PC-9 (cell line): Measurements from ENCODE around the gene CGRRF1. TPM values are rescaled to one million over a fixed set of nuclear protein-coding genes. Genes with fewer than 3 reads are reported as not detected.

Experiments used
- BruUV-seq: library from RNA; stranded (reverse); fragments of 400-500 nt; replicated peaks from 2 replicates; lab custom pipeline; 2021; lab: Mats Ljungman, UMichigan
- CTCF ChIA-PET: fragments of 300-600 bp; sonication (Branson Sonifier 250); formaldehyde crosslinking; loops from one replicate; lab custom pipeline; 2022; ENCODE audit warnings: antibody characterized with exemption; lab: Charles Lee
- POLR2A ChIA-PET: fragments of 300-600 bp; sonication (Branson Sonifier 250); formaldehyde crosslinking; loops from one replicate; lab custom pipeline; 2022; ENCODE audit warnings: antibody characterized with exemption; ENCODE audit not compliant: unreplicated experiment; lab: Charles Lee
- DNase-seq, 2 experiments: peaks; one replicate each; pipeline versions ENCODE4 v3.0.0 to v3.0.0-alpha.2; 2015 to 2022; ENCODE audit warnings: mixed read lengths in 1 of 2
- H2AFZ ChIP-seq: fragments of 200-600 bp; sonication (generic); 2 replicates; pipeline ENCODE4 v1.8.1; 2017; ENCODE audit warnings: antibody characterized with exemption
- H3F3A ChIP-seq: fragments of 200-600 bp; sonication (generic); 2 replicates; pipeline ENCODE4 v1.8.1; 2017; ENCODE audit warnings: antibody characterized with exemption, mild to moderate bottlenecking, low read depth; ENCODE audit not compliant: insufficient read depth
- H3K27ac ChIP-seq: fragments of 200-600 bp; sonication (generic); 2 replicates; pipeline ENCODE4 v1.6.1; 2016; ENCODE audit warnings: mixed run types
- H3K27me3 ChIP-seq: fragments of 200-600 bp; sonication (generic); 2 replicates; pipeline ENCODE4 v1.6.1; 2016; ENCODE audit warnings: low read depth, mixed run types; ENCODE audit not compliant: insufficient read depth
- H3K36me3 ChIP-seq: fragments of 200-600 bp; sonication (generic); 2 replicates; pipeline ENCODE4 v1.6.1; 2016; ENCODE audit warnings: low read depth, mixed run types
- H3K4me1 ChIP-seq: fragments of 200-600 bp; sonication (generic); replicated peaks from 2 replicates; pipeline ENCODE4 v1.6.1; 2016; ENCODE audit warnings: mixed run types; ENCODE audit not compliant: insufficient read depth
- H3K4me2 ChIP-seq: fragments of 200-600 bp; sonication (generic); 2 replicates; pipeline ENCODE4 v1.6.1; 2017; ENCODE audit warnings: mixed run types
- H3K4me3 ChIP-seq: fragments of 200-600 bp; sonication (generic); 2 replicates; pipeline ENCODE4 v1.6.1; 2016; ENCODE audit warnings: mixed run types
- H3K79me2 ChIP-seq: fragments of 200-600 bp; sonication (generic); 2 replicates; pipeline ENCODE4 v1.6.1; 2017; ENCODE audit warnings: low read depth, mixed run types
- H3K9me2 ChIP-seq: fragments of 200-600 bp; sonication (generic); 2 replicates; pipeline ENCODE4 v1.8.1; 2017; ENCODE audit warnings: mild to moderate bottlenecking; ENCODE audit not compliant: insufficient read depth
- H3K9me3 ChIP-seq: fragments of 200-600 bp; sonication (generic); 2 replicates; pipeline ENCODE4 v1.8.1; 2016; ENCODE audit warnings: low read depth; ENCODE audit not compliant: insufficient read depth
- H4K20me1 ChIP-seq: fragments of 200-600 bp; sonication (generic); 2 replicates; pipeline ENCODE4 v1.8.1; 2017; ENCODE audit not compliant: insufficient read depth
- CTCF ChIP-seq: fragments of 200-600 bp; sonication (generic); conservative IDR thresholded peaks from 2 replicates; pipeline ENCODE4 v1.6.1; 2017; ENCODE audit warnings: mixed run types, antibody characterized with exemption, mild to moderate bottlenecking, moderate library complexity
- EZH2 ChIP-seq: fragments of 200-600 bp; sonication (generic); IDR thresholded peaks from 2 replicates; pipeline ENCODE4 v1.8.0; 2017; ENCODE audit warnings: antibody characterized with exemption, low read depth
- intact Hi-C: fragments of 100-400 bp; cut with micrococcal nuclease; formaldehyde crosslinking; loops from one replicate; pipeline ENCODE4 v1.10.0; 2022; ENCODE audit not compliant: unreplicated experiment
- total RNA-seq: library from RNA; stranded (reverse); gene quantifications from 2 replicates; pipeline ENCODE4 v1.2.3, GENCODE V29; 2021

Gene CGRRF1
- total RNA-seq, 1 experiment from 2014 or later, result 11.3 TPM

DNA sequence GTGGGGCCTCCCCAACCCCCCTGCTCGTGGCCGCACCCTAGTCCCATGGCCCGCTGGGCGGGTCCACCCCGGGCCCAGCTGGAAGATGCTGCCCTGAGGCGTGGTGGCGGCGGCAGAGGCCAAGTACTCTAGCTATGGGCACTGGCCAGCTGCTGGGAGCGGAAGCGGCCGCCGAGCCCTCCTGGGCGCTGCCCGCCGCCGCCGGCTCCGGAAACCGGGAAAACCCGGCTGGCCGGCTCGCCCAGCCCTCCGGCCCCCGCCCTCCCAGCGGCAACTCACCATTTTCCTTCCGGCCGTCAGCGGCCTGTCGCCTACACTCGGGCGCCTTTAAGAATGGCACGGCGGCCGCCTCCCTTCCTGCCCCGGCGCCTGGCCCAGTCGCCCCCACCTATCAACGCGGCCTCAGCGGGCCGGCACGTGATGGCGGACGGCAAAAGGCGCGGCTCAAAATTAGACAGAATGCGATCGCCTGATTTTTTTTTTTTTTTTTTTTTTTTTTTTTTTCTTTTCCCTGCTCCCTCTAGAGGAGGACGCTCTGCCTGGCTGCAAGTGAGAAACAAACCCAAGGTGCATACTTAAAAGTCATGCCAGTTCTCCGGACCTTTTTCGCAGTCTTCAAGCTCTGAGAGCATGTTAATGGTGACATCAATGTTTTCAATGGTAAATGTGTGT is 20.9 kb upstream of the CGRRF1 start, which contains the start of gene GMFB:
GMFB (minus strand) TSS at position 335 of the 672 bp plus-strand sequence; CDS start at position 282, 53 bp downstream.
- no peaks in the 10 kb centered on the region for H3K9me3 ChIP-seq
- TF ChIP-seq EZH2, result no peak
- TF ChIP-seq CTCF, result no peak
- no peaks in the 10 kb centered on the region for H3K27me3 ChIP-seq
- intact Hi-C loops, result loop anchor here (2.0 to 10.0 kb wide), 3 partner anchors 20 to 166 kb away; partner anchors contain the start of genes CGRRF1 and CNIH1
- no TSS peak for BruUV-seq
- ChIA-PET POLR2A (interaction anchor here (0.7 to 1.0 kb wide), 2 partner anchors 21 to 46 kb away, joined by 3 to 6 read pairs; partner anchors contain the start of gene CGRRF1), CTCF (interaction anchor here (0.5 to 1.7 kb wide), 2 partner anchors 21 to 91 kb away, joined by 3 to 6 read pairs; partner anchors contain the start of gene CGRRF1)
- H3F3A ChIP-seq, result peaks cover 32% of the 10 kb centered on the region
- peak within 1 kb of the TSS; percentile 95 for H3K27ac ChIP-seq
- H3K4me2 ChIP-seq, result peak within 1 kb of the TSS; percentile 95
- peak within 1 kb of the TSS; percentile 91 for H2AFZ ChIP-seq
- H3K79me2 ChIP-seq, result peaks cover 45% of the 10 kb centered on the region
- DNase-seq, result peak; percentile 85 to 94
- peaks cover 30% of the 10 kb centered on the region for H3K4me1 ChIP-seq
- no peaks in the 10 kb centered on the region for H4K20me1 ChIP-seq
- no peaks in the 10 kb centered on the region for H3K36me3 ChIP-seq
- no peaks in the 10 kb centered on the region for H3K9me2 ChIP-seq
- peak within 1 kb of the TSS; percentile 80 for H3K4me3 ChIP-seq

- peaks cover 41% of the 10 kb centered on the region for H3K79me2 ChIP-seq
- H3K9me2 ChIP-seq, result no peaks in the 10 kb centered on the region
- H2AFZ ChIP-seq, result peak overlapping the region; percentile 91
- H3K4me1 ChIP-seq, result peaks cover 28% of the 10 kb centered on the region
- peak overlapping the region; percentile 95 for H3K4me2 ChIP-seq
- no peaks in the 10 kb centered on the region for H3K36me3 ChIP-seq
- POLR2A ChIA-PET, result interaction anchor here (0.6 to 0.7 kb wide), 2 partner anchors 92 to 330 kb away, joined by 5 to 26 read pairs; partner anchors contain the start of gene CDKN3
- peaks cover 32% of the 10 kb centered on the region for H3F3A ChIP-seq
- TF ChIP-seq EZH2 (no peak), CTCF (0 out of 2 replicates have a peak, but pooled peaks have one; percentile 38)
- H3K9me3 ChIP-seq, result no peaks in the 10 kb centered on the region
- no TSS peak for BruUV-seq
- peak overlapping the region; percentile 80 for H3K4me3 ChIP-seq
- no peaks in the 10 kb centered on the region for H3K27me3 ChIP-seq
- no peaks in the 10 kb centered on the region for H4K20me1 ChIP-seq
- CTCF ChIA-PET, result interaction anchor here (0.5 kb wide), 1 partner anchor 92 kb away, joined by 3 read pairs; no protein-coding TSS in a partner anchor
- no peak for DNase-seq
- H3K27ac ChIP-seq, result peak overlapping the region; percentile 95
- intact Hi-C loops, result loop anchor here (2.0 to 10.0 kb wide), 3 partner anchors 20 to 166 kb away; partner anchors contain the start of genes CGRRF1 and CNIH1
These were observed 20.4 kb upstream of the CGRRF1 start for GRCh38 chr14:54489318-54489683.

GRCh38 chr14:54489731-54490444 is 19.8 kb upstream of the CGRRF1 start:
- peak overlapping the region; percentile 80; the same call in 1 of the 2 replicates for H3K4me3 ChIP-seq
- H3F3A ChIP-seq, result peaks cover 32% of the 10 kb centered on the region
- intact Hi-C loops, result loop anchor here (2.0 to 10.0 kb wide), 4 partner anchors 19 to 165 kb away; partner anchors contain the start of genes CGRRF1 and CNIH1
- no TSS peak for BruUV-seq
- H4K20me1 ChIP-seq, result no peaks in the 10 kb centered on the region
- H3K27me3 ChIP-seq, result no peaks in the 10 kb centered on the region
- H3K36me3 ChIP-seq, result no peaks in the 10 kb centered on the region
- H3K4me2 ChIP-seq, result peak overlapping the region; percentile 95
- peaks cover 35% of the 10 kb centered on the region for H3K79me2 ChIP-seq
- DNase-seq, result no peak
- no peak for TF ChIP-seq EZH2
- TF ChIP-seq CTCF, result no peak
- POLR2A ChIA-PET, result interaction anchor here (0.6 to 0.7 kb wide), 4 partner anchors 20 to 329 kb away, joined by 5 to 26 read pairs (median 10); partner anchors contain the start of genes CDKN3 and CGRRF1
- H2AFZ ChIP-seq, result peak overlapping the region; percentile 91
- no peaks in the 10 kb centered on the region for H3K9me2 ChIP-seq
- H3K4me1 ChIP-seq, result peaks cover 28% of the 10 kb centered on the region
- CTCF ChIA-PET, result interaction anchor here (0.5 kb wide), 1 partner anchor 92 kb away, joined by 3 read pairs; no protein-coding TSS in a partner anchor
- H3K27ac ChIP-seq, result peak overlapping the region; percentile 95
- no peaks in the 10 kb centered on the region for H3K9me3 ChIP-seq
